Neural cell (in vitro differentiated cells): ENCODE data around the gene CNTNAP5. TPM values are rescaled to one million over a fixed set of nuclear protein-coding genes. Genes with fewer than 3 reads are reported as not detected.

Experiments used
- H2AFZ ChIP-seq: fragments of 200-600, 300-800 bp; sonication (generic), shearing (Covaris generic); 2 replicates; pipeline ENCODE4 v1.6.0; 2014; ENCODE audit warnings: low read depth, mild to moderate bottlenecking, antibody characterized with exemption, low read length, moderate library complexity
- H3F3A ChIP-seq: fragments of 200-600 bp; shearing (Covaris generic); 2 replicates; pipeline ENCODE4 v1.6.1; 2016; ENCODE audit warnings: mild to moderate bottlenecking, moderate library complexity, mixed read lengths, antibody characterized with exemption, low read length; ENCODE audit not compliant: insufficient read depth, poor library complexity, severe bottlenecking
- H3K27ac ChIP-seq: fragments of 200-600, 300-800 bp; sonication (generic), shearing (Covaris generic); 2 replicates; pipeline ENCODE4 v1.5.1; 2014; ENCODE audit warnings: mild to moderate bottlenecking, low read length, moderate library complexity
- H3K27me3 ChIP-seq: fragments of 300-800, 200-600 bp; sonication (generic), shearing (Covaris generic); 2 replicates; pipeline ENCODE4 v1.6.0; 2014; ENCODE audit warnings: mild to moderate bottlenecking, low read depth, low read length, moderate library complexity; ENCODE audit not compliant: insufficient read depth
- H3K36me3 ChIP-seq: fragments of 300-800, 200-600 bp; sonication (generic), shearing (Covaris generic); 2 replicates; pipeline ENCODE4 v1.5.1; 2014; ENCODE audit warnings: mild to moderate bottlenecking, antibody characterized with exemption, low read length, moderate library complexity; ENCODE audit not compliant: insufficient read depth
- H3K4me2 ChIP-seq: fragments of 300-800, 200-600 bp; sonication (generic), shearing (Covaris generic); 2 replicates; pipeline ENCODE4 v1.6.0; 2014; ENCODE audit warnings: mild to moderate bottlenecking, low read length
- H3K4me3 ChIP-seq: fragments of 300-800, 200-600 bp; sonication (generic), shearing (Covaris generic); 2 replicates; pipeline ENCODE4 v1.5.1; 2014; ENCODE audit warnings: mild to moderate bottlenecking, low read length, moderate library complexity
- H3K79me2 ChIP-seq: fragments of 200-600 bp; shearing (Covaris generic); replicated peaks from 2 replicates; pipeline ENCODE4 v1.6.0; 2014; ENCODE audit warnings: mild to moderate bottlenecking, low read length, moderate library complexity; ENCODE audit not compliant: insufficient read depth
- H3K9ac ChIP-seq: fragments of 300-800, 200-600 bp; sonication (generic), shearing (Covaris generic); 2 replicates; pipeline ENCODE4 v1.6.1; 2016; ENCODE audit warnings: mild to moderate bottlenecking, low read length, mixed read lengths
- H3K9me2 ChIP-seq: fragments of 200-600 bp; shearing (Covaris generic); 2 replicates; pipeline ENCODE4 v1.6.1; 2016; ENCODE audit warnings: mild to moderate bottlenecking, low read length, mixed read lengths; ENCODE audit not compliant: insufficient read depth
- H3K9me3 ChIP-seq: fragments of 200-600, 300-800 bp; sonication (generic), shearing (Covaris generic); 2 replicates; pipeline ENCODE4 v1.6.1; 2016; ENCODE audit warnings: mild to moderate bottlenecking, mixed run types, low read length, moderate library complexity, mixed read lengths
- H4K20me1 ChIP-seq: fragments of 200-600 bp; shearing (Covaris generic); 2 replicates; pipeline ENCODE4 v1.6.1; 2016; ENCODE audit warnings: mild to moderate bottlenecking, mixed run types; ENCODE audit not compliant: insufficient read depth
- EZH2 ChIP-seq: fragments of 200-600, 300-800 bp; shearing (Covaris generic), sonication (generic); IDR thresholded peaks from 2 replicates; pipeline ENCODE4 v1.6.1; 2014; ENCODE audit warnings: antibody characterized with exemption, low read length, borderline replicate concordance, mild to moderate bottlenecking; ENCODE audit not compliant: insufficient read depth, poor library complexity, severe bottlenecking
- MXI1 ChIP-seq: fragments of 450-650 bp; conservative IDR thresholded peaks from 2 replicates; pipeline ENCODE4 v1.6.1; 2014; ENCODE audit warnings: antibody characterized with exemption, mild to moderate bottlenecking; ENCODE audit not compliant: poor library complexity, severe bottlenecking
- POLR2AphosphoS5 ChIP-seq: IDR thresholded peaks from 2 replicates; pipeline ENCODE4 v1.6.1; 2012
- RAD21 ChIP-seq: fragments of 450-650 bp; conservative IDR thresholded peaks from 2 replicates; pipeline ENCODE4 v1.6.1; 2014; ENCODE audit warnings: antibody characterized with exemption, mild to moderate bottlenecking, moderate library complexity
- SMC3 ChIP-seq: fragments of 450-650 bp; conservative IDR thresholded peaks from 2 replicates; pipeline ENCODE4 v1.6.1; 2014; ENCODE audit warnings: antibody characterized with exemption, mild to moderate bottlenecking, moderate library complexity; ENCODE audit not compliant: poor library complexity
- polyA plus RNA-seq: library from polyadenylated mRNA; depleted of rRNA; stranded (reverse); fragments of >200 nt; gene quantifications from 2 replicates; pipeline ENCODE4 v1.2.3, GENCODE V29; 2014
- TF ChIP-seq, protein P1 (sequence below): IDR thresholded peaks from 2 replicates; pipeline ENCODE4 v1.6.1; 2012; ENCODE audit warnings: borderline replicate concordance
- TF ChIP-seq, protein P2 (sequence below): fragments of 450-650 bp; IDR thresholded peaks from 2 replicates; pipeline ENCODE4 v1.5.1; 2014; ENCODE audit warnings: antibody characterized with exemption, mild to moderate bottlenecking, moderate library complexity; ENCODE audit not compliant: poor library complexity, severe bottlenecking

CNTNAP5 gene
- polyA plus RNA-seq, 1 donor from 2014 or later: 19.3 TPM

DNA sequence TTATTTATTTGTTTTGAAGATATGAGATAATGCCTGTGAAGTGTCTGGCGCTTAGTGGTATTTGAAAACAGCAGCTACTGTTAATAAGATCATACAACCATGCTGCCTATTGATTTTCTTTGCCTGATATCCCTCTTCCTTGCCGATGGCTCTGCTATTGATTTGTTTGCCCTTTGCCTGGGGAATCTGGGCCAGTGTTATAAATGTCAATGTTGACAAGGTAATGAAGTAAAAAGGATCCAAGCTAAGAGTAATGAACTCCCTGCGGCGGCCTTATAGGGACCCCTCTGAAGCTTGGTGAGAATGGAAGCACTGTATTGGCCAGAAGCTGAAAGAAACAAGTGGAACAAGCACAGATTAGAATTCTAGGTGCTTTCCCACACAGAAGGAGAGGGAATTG lies 854.6 kb downstream of the CNTNAP5 start:
- Histone ChIP-seq H3K9me2 (no peaks in the 10 kb centered on the region), H4K20me1 (no peaks in the 10 kb centered on the region), H3K27ac (no peak overlapping the region), H3F3A (no peaks in the 10 kb centered on the region), H3K36me3 (peaks cover 5% of the 10 kb centered on the region), H3K79me2 (no peaks in the 10 kb centered on the region), H3K27me3 (no peaks in the 10 kb centered on the region), H3K9ac (no peak overlapping the region), H3K4me2 (no peak overlapping the region), H2AFZ (no peak overlapping the region), H3K4me3 (no peak overlapping the region), H3K9me3 (no peaks in the 10 kb centered on the region)
- TF ChIP-seq, protein P1, sequence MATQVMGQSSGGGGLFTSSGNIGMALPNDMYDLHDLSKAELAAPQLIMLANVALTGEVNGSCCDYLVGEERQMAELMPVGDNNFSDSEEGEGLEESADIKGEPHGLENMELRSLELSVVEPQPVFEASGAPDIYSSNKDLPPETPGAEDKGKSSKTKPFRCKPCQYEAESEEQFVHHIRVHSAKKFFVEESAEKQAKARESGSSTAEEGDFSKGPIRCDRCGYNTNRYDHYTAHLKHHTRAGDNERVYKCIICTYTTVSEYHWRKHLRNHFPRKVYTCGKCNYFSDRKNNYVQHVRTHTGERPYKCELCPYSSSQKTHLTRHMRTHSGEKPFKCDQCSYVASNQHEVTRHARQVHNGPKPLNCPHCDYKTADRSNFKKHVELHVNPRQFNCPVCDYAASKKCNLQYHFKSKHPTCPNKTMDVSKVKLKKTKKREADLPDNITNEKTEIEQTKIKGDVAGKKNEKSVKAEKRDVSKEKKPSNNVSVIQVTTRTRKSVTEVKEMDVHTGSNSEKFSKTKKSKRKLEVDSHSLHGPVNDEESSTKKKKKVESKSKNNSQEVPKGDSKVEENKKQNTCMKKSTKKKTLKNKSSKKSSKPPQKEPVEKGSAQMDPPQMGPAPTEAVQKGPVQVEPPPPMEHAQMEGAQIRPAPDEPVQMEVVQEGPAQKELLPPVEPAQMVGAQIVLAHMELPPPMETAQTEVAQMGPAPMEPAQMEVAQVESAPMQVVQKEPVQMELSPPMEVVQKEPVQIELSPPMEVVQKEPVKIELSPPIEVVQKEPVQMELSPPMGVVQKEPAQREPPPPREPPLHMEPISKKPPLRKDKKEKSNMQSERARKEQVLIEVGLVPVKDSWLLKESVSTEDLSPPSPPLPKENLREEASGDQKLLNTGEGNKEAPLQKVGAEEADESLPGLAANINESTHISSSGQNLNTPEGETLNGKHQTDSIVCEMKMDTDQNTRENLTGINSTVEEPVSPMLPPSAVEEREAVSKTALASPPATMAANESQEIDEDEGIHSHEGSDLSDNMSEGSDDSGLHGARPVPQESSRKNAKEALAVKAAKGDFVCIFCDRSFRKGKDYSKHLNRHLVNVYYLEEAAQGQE: peak; percentile 26
- no peak for TF ChIP-seq EZH2
- TF ChIP-seq SMC3: no peak

DNA sequence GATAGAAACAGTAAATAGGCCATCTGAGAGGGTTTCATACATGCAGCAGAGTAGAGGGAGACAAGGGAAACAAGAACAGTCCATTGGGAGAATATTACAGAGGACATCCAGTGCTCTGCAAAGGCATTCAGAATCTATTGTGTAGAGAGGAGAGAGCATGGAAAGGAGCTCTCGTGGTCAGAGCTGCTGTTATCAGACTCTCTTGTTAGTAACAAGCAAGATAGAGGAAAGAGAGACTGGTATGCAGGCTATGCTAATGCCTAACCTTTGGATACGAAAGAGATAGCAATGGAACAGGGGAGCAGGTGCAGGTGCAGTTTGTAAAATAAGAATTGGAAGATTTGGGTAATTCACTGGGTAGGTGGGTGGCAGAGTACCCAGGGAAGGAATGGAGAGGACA lies 855.9 kb downstream of the CNTNAP5 start:
- H4K20me1 ChIP-seq: no peaks in the 10 kb centered on the region
- H3K4me3 ChIP-seq: no peak overlapping the region
- no peak overlapping the region for H3K4me2 ChIP-seq
- H3F3A ChIP-seq: no peaks in the 10 kb centered on the region
- H2AFZ ChIP-seq: no peak overlapping the region
- no peaks in the 10 kb centered on the region for H3K9me2 ChIP-seq
- H3K79me2 ChIP-seq: no peaks in the 10 kb centered on the region
- no peak overlapping the region for H3K27ac ChIP-seq
- TF ChIP-seq RAD21: no peak
- TF ChIP-seq, protein P1: no peak
- TF ChIP-seq, protein P2, sequence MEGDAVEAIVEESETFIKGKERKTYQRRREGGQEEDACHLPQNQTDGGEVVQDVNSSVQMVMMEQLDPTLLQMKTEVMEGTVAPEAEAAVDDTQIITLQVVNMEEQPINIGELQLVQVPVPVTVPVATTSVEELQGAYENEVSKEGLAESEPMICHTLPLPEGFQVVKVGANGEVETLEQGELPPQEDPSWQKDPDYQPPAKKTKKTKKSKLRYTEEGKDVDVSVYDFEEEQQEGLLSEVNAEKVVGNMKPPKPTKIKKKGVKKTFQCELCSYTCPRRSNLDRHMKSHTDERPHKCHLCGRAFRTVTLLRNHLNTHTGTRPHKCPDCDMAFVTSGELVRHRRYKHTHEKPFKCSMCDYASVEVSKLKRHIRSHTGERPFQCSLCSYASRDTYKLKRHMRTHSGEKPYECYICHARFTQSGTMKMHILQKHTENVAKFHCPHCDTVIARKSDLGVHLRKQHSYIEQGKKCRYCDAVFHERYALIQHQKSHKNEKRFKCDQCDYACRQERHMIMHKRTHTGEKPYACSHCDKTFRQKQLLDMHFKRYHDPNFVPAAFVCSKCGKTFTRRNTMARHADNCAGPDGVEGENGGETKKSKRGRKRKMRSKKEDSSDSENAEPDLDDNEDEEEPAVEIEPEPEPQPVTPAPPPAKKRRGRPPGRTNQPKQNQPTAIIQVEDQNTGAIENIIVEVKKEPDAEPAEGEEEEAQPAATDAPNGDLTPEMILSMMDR: no peak
- no peak for TF ChIP-seq POLR2AphosphoS5
- no peak for TF ChIP-seq EZH2
- TF ChIP-seq MXI1: no peak
- H3K36me3 ChIP-seq: peaks cover 5% of the 10 kb centered on the region
- no peaks in the 10 kb centered on the region for H3K9me3 ChIP-seq
- no peak overlapping the region for H3K9ac ChIP-seq
- H3K27me3 ChIP-seq: no peaks in the 10 kb centered on the region
